Keratinocyte (primary cell): ENCODE results near the gene UBE2D1. TPM values are rescaled to one million over a fixed set of nuclear protein-coding genes. Genes with fewer than 3 reads are reported as not detected.

ENCODE experiments used
- DNase-seq: peaks from one replicate; pipeline ENCODE4 v3.0.0-alpha.2; 2011; ENCODE audit warnings: low read depth, missing footprints, low spot score
- FAIRE-seq: peaks from 2 replicates; lab custom pipeline; 2011; peaks lifted over from hg19 to GRCh38; lab: Jason Lieb, UNC
- H2AFZ ChIP-seq: 2 replicates; pipeline ENCODE4 v1.6.0; 2012; ENCODE audit warnings: low read length, control low read depth, inconsistent platforms; ENCODE audit not compliant: control insufficient read depth
- H3K27ac ChIP-seq: 2 replicates; pipeline ENCODE4 v1.5.1; 2011; ENCODE audit warnings: low read length; ENCODE audit not compliant: control insufficient read depth, insufficient read depth
- H3K27me3 ChIP-seq: 3 replicates; pipeline ENCODE4 v1.6.0; 2011; ENCODE audit warnings: low read length; ENCODE audit not compliant: control insufficient read depth, insufficient read depth; ENCODE audit errors: extremely low read depth
- H3K36me3 ChIP-seq, 2 experiments: 2 replicates in 1 of 2; 3 replicates in 1 of 2; pipeline ENCODE4 v1.5.1; 2011; ENCODE audit warnings: low read length in 2 of 2, mild to moderate bottlenecking in 1 of 2; ENCODE audit not compliant: control insufficient read depth in 2 of 2, insufficient read depth in 2 of 2; ENCODE audit errors: extremely low read depth in 1 of 2
- H3K4me1 ChIP-seq: 3 replicates; pipeline ENCODE4 v1.5.1; 2011; ENCODE audit warnings: low read length; ENCODE audit not compliant: control insufficient read depth, insufficient read depth; ENCODE audit errors: extremely low read depth
- H3K4me2 ChIP-seq: 3 replicates; pipeline ENCODE4 v1.6.0; 2011; ENCODE audit warnings: low read depth, low read length; ENCODE audit not compliant: control insufficient read depth, insufficient read depth; ENCODE audit errors: extremely low read depth
- H3K4me3 ChIP-seq, 3 experiments: fragments of 200-600 bp in 1 of 3; sonication (generic) in 1 of 3; 2 replicates in 2 of 3; 3 replicates in 1 of 3; pipeline ENCODE4 v1.5.1; 2011 to 2016; ENCODE audit warnings: low read length in 3 of 3, mild to moderate bottlenecking in 3 of 3, control low read depth in 2 of 3, inconsistent platforms in 1 of 3, low read depth in 1 of 3, mixed read lengths in 1 of 3, mixed run types in 1 of 3, moderate library complexity in 1 of 3; ENCODE audit not compliant: control insufficient read depth in 2 of 3, insufficient read depth in 2 of 3; ENCODE audit errors: extremely low read depth in 1 of 3
- H3K79me2 ChIP-seq: 2 replicates; pipeline ENCODE4 v1.6.0; 2012; ENCODE audit warnings: low read length; ENCODE audit not compliant: control insufficient read depth, insufficient read depth
- H3K9ac ChIP-seq: 3 replicates; pipeline ENCODE4 v1.6.0; 2011; ENCODE audit warnings: low read length; ENCODE audit not compliant: control insufficient read depth, insufficient read depth; ENCODE audit errors: extremely low read depth
- H3K9me1 ChIP-seq: 3 replicates; pipeline ENCODE4 v1.6.0; 2011; ENCODE audit warnings: low read length; ENCODE audit not compliant: control insufficient read depth, insufficient read depth; ENCODE audit errors: extremely low read depth
- H3K9me3 ChIP-seq: 2 replicates; pipeline ENCODE4 v1.5.1; 2012; ENCODE audit warnings: low read depth, low read length; ENCODE audit not compliant: control insufficient read depth
- H4K20me1 ChIP-seq: 3 replicates; pipeline ENCODE4 v1.6.0; 2011; ENCODE audit warnings: low read length; ENCODE audit not compliant: control insufficient read depth, insufficient read depth; ENCODE audit errors: extremely low read depth
- CTCF ChIP-seq, 3 experiments: IDR thresholded peaks in 1 of 3; conservative IDR thresholded peaks in 1 of 3; optimal IDR thresholded peaks in 1 of 3; 2 replicates in 2 of 3; 3 replicates in 1 of 3; pipeline versions ENCODE3 to v1.5.1; 2011; ENCODE audit warnings: low read length in 3 of 3, mild to moderate bottlenecking in 3 of 3, moderate library complexity in 2 of 3, control low read depth in 1 of 3, inconsistent platforms in 1 of 3; ENCODE audit not compliant: insufficient read depth in 2 of 3; ENCODE audit errors: extremely low read depth in 1 of 3
- EZH2 ChIP-seq: IDR thresholded peaks from one replicate; pipeline ENCODE4 v1.6.1; 2012; ENCODE audit warnings: inconsistent platforms, mild to moderate bottlenecking, low read length, moderate library complexity
- dilution Hi-C: fragments of 300-500 bp; cut with MboI; formaldehyde crosslinking; loops from one replicate; pipeline ENCODE4 v1.7.0; 2020; ENCODE audit warnings: low sequenced_read_pairs; ENCODE audit not compliant: extremely low pct_ligation_motif_present
- polyA plus RNA-seq, 5 experiments: library from polyadenylated mRNA; depleted of rRNA in 3 of 5; stranded (reverse) in 3 of 5; stranded (forward) in 1 of 5; unstranded in 1 of 5; fragments of >200 nt; gene quantifications; 1 replicate in 1 of 5; 2 replicates in 3 of 5; 3 replicates in 1 of 5; pipeline versions ENCODE4 v1.2.1 to v1.2.3, GENCODE V29; 2011 to 2012; ENCODE audit warnings: missing spikeins in 2 of 5, low read depth in 1 of 5, low replicate concordance in 1 of 5

Gene UBE2D1
- polyA plus RNA-seq, 1 donor (not counting 4 experiments of a cell fraction or from before 2014, with no cell fraction given) = 25.4 TPM

GRCh38 chr10:58300676-58301075 lies 34.1 kb upstream of the UBE2D1 start:
- Histone ChIP-seq H3K9me1 (no peaks in the 10 kb centered on the region), H3K4me3 (no peak overlapping the region), H2AFZ (no peak overlapping the region), H3K27ac (no peak overlapping the region), H3K36me3 (no peaks in the 10 kb centered on the region), H3K4me1 (no peaks in the 10 kb centered on the region), H3K79me2 (no peaks in the 10 kb centered on the region), H4K20me1 (no peaks in the 10 kb centered on the region), H3K9me3 (no peaks in the 10 kb centered on the region), H3K9ac (no peak overlapping the region), H3K4me2 (no peak overlapping the region), H3K27me3 (peaks cover 3% of the 10 kb centered on the region)
- FAIRE-seq (no peak), DNase-seq (no peak)
- TF ChIP-seq CTCF (optimal IDR thresholded peaks at IDR 0.05 in 1 of 3, IDR thresholded peaks at IDR 0.05 in 1 of 3, conservative IDR thresholded peaks at IDR 0.05 in 1 of 3; ENCODE audit: extremely low read depth in 1 of 3, insufficient read depth in 2 of 3, low read length in 3 of 3) (no peak), EZH2 (no peak)
- dilution Hi-C loops = no loop called here

- H3K9ac ChIP-seq = no peak overlapping the region
- dilution Hi-C loops = no loop called here
- H3K79me2 ChIP-seq = no peaks in the 10 kb centered on the region
- no peak for TF ChIP-seq EZH2
- no peak for TF ChIP-seq CTCF (optimal IDR thresholded peaks at IDR 0.05 in 1 of 3, IDR thresholded peaks at IDR 0.05 in 1 of 3, conservative IDR thresholded peaks at IDR 0.05 in 1 of 3; ENCODE audit: extremely low read depth in 1 of 3, insufficient read depth in 2 of 3, low read length in 3 of 3)
- H3K27me3 ChIP-seq = peaks cover 5% of the 10 kb centered on the region
- H3K9me1 ChIP-seq = no peaks in the 10 kb centered on the region
- no peak overlapping the region for H2AFZ ChIP-seq
- FAIRE-seq = no peak
- H3K27ac ChIP-seq = no peak overlapping the region
- no peak overlapping the region for H3K4me3 ChIP-seq
- no peak for DNase-seq
- H3K9me3 ChIP-seq = no peaks in the 10 kb centered on the region
- no peak overlapping the region for H3K4me2 ChIP-seq
- H3K36me3 ChIP-seq = no peaks in the 10 kb centered on the region
- H3K4me1 ChIP-seq = no peaks in the 10 kb centered on the region
- no peaks in the 10 kb centered on the region for H4K20me1 ChIP-seq
Measured at GRCh38 chr10:58302254-58302653, 32.6 kb upstream of the UBE2D1 start.
